ENCODE data around the gene INPP5D.

DNA sequence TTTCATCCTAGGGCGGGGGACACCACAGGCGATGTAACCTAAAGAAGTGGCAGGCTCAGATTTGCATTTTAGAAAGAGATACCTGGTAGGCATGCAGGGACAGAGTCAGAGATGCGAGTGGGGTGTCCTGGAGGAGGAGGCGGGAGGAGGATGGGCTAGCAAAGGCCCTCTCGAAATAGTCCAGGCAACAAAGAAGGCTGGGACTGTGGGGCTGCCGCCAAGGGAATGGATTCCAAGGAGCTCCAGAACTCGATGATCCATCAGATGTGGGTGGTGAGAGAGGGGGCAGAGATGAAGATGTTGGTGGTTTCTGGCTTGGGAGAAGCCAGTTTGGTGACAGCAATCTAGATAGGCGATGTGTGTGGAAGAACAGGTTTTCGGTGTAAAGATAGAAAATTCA, 12.5 kb upstream of the INPP5D start:
- TF ChIP-seq, protein P1, sequence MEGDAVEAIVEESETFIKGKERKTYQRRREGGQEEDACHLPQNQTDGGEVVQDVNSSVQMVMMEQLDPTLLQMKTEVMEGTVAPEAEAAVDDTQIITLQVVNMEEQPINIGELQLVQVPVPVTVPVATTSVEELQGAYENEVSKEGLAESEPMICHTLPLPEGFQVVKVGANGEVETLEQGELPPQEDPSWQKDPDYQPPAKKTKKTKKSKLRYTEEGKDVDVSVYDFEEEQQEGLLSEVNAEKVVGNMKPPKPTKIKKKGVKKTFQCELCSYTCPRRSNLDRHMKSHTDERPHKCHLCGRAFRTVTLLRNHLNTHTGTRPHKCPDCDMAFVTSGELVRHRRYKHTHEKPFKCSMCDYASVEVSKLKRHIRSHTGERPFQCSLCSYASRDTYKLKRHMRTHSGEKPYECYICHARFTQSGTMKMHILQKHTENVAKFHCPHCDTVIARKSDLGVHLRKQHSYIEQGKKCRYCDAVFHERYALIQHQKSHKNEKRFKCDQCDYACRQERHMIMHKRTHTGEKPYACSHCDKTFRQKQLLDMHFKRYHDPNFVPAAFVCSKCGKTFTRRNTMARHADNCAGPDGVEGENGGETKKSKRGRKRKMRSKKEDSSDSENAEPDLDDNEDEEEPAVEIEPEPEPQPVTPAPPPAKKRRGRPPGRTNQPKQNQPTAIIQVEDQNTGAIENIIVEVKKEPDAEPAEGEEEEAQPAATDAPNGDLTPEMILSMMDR (IDR thresholded peaks at IDR 0.05) = no peak
- no peak for TF ChIP-seq POLR2A (IDR thresholded peaks at IDR 0.05)
